ENCODE results near the gene TECPR1.

- TF ChIP-seq, protein P1, sequence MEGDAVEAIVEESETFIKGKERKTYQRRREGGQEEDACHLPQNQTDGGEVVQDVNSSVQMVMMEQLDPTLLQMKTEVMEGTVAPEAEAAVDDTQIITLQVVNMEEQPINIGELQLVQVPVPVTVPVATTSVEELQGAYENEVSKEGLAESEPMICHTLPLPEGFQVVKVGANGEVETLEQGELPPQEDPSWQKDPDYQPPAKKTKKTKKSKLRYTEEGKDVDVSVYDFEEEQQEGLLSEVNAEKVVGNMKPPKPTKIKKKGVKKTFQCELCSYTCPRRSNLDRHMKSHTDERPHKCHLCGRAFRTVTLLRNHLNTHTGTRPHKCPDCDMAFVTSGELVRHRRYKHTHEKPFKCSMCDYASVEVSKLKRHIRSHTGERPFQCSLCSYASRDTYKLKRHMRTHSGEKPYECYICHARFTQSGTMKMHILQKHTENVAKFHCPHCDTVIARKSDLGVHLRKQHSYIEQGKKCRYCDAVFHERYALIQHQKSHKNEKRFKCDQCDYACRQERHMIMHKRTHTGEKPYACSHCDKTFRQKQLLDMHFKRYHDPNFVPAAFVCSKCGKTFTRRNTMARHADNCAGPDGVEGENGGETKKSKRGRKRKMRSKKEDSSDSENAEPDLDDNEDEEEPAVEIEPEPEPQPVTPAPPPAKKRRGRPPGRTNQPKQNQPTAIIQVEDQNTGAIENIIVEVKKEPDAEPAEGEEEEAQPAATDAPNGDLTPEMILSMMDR (IDR thresholded peaks at IDR 0.05), result no peak
- peak in 1 of 3 donors; percentile 14 for TF ChIP-seq POLR2A (IDR thresholded peaks at IDR 0.05)
Measured at GRCh38 chr7:98228801-98229200, 23.2 kb downstream of the TECPR1 start.
